ENCODE results near the gene PSME2. TPM values are rescaled to one million over a fixed set of nuclear protein-coding genes. Genes with fewer than 3 reads are reported as not detected.
A peak's percentile ranks its signal among the peaks of the same experiment; 100 is the strongest.

The PSME2 gene
- total and polyA plus RNA-seq, 8 donors: 62.4 to 421 (median 232) TPM

GRCh38 chr14:24121210-24121609, 25.2 kb downstream of the PSME2 start:
- H3K4me1 ChIP-seq: peaks cover 8 to 14% (median 13%) of the 10 kb centered on the region in 4 donors
- WGBS, 5 donors: 91 to 100% (median 96%) methylated on average over 6 to 8 of the region's 8 CpGs
- H3K9me3 ChIP-seq: no peaks in the 10 kb centered on the region
- H3K4me3 ChIP-seq: no peak overlapping the region
- intact Hi-C loops (cut with DNase I; ENCODE audit: low total_unique reads): no loop called here
- TF ChIP-seq POLR2A (IDR thresholded peaks at IDR 0.05) (no peak), EP300 (IDR thresholded peaks at IDR 0.05) (no peak), POLR2AphosphoS5 (IDR thresholded peaks at IDR 0.05) (no peak)
- TF ChIP-seq, protein P1, sequence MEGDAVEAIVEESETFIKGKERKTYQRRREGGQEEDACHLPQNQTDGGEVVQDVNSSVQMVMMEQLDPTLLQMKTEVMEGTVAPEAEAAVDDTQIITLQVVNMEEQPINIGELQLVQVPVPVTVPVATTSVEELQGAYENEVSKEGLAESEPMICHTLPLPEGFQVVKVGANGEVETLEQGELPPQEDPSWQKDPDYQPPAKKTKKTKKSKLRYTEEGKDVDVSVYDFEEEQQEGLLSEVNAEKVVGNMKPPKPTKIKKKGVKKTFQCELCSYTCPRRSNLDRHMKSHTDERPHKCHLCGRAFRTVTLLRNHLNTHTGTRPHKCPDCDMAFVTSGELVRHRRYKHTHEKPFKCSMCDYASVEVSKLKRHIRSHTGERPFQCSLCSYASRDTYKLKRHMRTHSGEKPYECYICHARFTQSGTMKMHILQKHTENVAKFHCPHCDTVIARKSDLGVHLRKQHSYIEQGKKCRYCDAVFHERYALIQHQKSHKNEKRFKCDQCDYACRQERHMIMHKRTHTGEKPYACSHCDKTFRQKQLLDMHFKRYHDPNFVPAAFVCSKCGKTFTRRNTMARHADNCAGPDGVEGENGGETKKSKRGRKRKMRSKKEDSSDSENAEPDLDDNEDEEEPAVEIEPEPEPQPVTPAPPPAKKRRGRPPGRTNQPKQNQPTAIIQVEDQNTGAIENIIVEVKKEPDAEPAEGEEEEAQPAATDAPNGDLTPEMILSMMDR (IDR thresholded peaks at IDR 0.05): no peak
- no peak for DNase-seq
- no peak overlapping the region for H3K27ac ChIP-seq
- H3K36me3 ChIP-seq: peaks cover 65 to 81% (median 79%) of the 10 kb centered on the region in 4 donors
- no peaks in the 10 kb centered on the region for H3K27me3 ChIP-seq

- Histone ChIP-seq H3K4me1 (peaks cover 14 to 24% (median 22%) of the 10 kb centered on the region in 4 donors), H3K36me3 (peaks cover 65 to 78% (median 77%) of the 10 kb centered on the region in 4 donors), H3K27ac (no peak overlapping the region), H3K27me3 (no peaks in the 10 kb centered on the region), H3K9me3 (no peaks in the 10 kb centered on the region), H3K4me3 (no peak overlapping the region)
- no peak for DNase-seq
- TF ChIP-seq POLR2AphosphoS5 (IDR thresholded peaks at IDR 0.05) (no peak), POLR2A (IDR thresholded peaks at IDR 0.05) (no peak), EP300 (IDR thresholded peaks at IDR 0.05) (no peak)
- TF ChIP-seq, protein P1 (IDR thresholded peaks at IDR 0.05): no peak
- WGBS, 5 donors: 93 to 99% (median 99%) methylated on average over 6 of the region's 6 CpGs
- intact Hi-C loops (cut with DNase I; ENCODE audit: low total_unique reads): no loop called here
Observed at GRCh38 chr14:24119691-24120090, 26.7 kb downstream of the PSME2 start.

GRCh38 chr14:24117179-24117578, 29.2 kb downstream of the PSME2 start:
- no peak for TF ChIP-seq POLR2A (IDR thresholded peaks at IDR 0.05)
- no peak for TF ChIP-seq EP300 (IDR thresholded peaks at IDR 0.05)
- TF ChIP-seq, protein P1 (IDR thresholded peaks at IDR 0.05): no peak
- no peak for TF ChIP-seq POLR2AphosphoS5 (IDR thresholded peaks at IDR 0.05)
- Histone ChIP-seq H3K9me3 (no peaks in the 10 kb centered on the region), H3K4me3 (no peak overlapping the region), H3K27ac (no peak overlapping the region), H3K4me1 (peaks cover 19 to 29% (median 28%) of the 10 kb centered on the region in 4 donors), H3K36me3 (peaks cover 41 to 53% (median 52%) of the 10 kb centered on the region in 4 donors), H3K27me3 (no peaks in the 10 kb centered on the region)
- intact Hi-C loops (cut with DNase I; ENCODE audit: low total_unique reads): no loop called here
- WGBS, 5 donors: 52 to 88% (median 70%) methylated on average over 6 of the region's 6 CpGs
- DNase-seq: no peak

- peak overlapping the region in 3 of 5 donors; percentile 94 to 100 (median 99) for H3K27ac ChIP-seq
- no peak for TF ChIP-seq POLR2AphosphoS5 (IDR thresholded peaks at IDR 0.05)
- TF ChIP-seq EP300 (IDR thresholded peaks at IDR 0.05): no peak
- TF ChIP-seq, protein P1 (IDR thresholded peaks at IDR 0.05): no peak
- no peak for TF ChIP-seq POLR2A (IDR thresholded peaks at IDR 0.05)
- peaks cover 32 to 44% (median 42%) of the 10 kb centered on the region in 4 donors for H3K36me3 ChIP-seq
- H3K4me1 ChIP-seq: peaks cover 19 to 29% (median 28%) of the 10 kb centered on the region in 4 donors
- WGBS, 5 donors: 41 to 60% (median 55%) methylated on average over 6 of the region's 6 CpGs
- intact Hi-C loops (cut with DNase I; ENCODE audit: low total_unique reads): no loop called here
- no peaks in the 10 kb centered on the region for H3K9me3 ChIP-seq
- no peak for DNase-seq
- no peaks in the 10 kb centered on the region for H3K27me3 ChIP-seq
- H3K4me3 ChIP-seq: peak overlapping the region; percentile 56 to 81 (median 64)
Observed at GRCh38 chr14:24116128-24116814, 30.1 kb downstream of the PSME2 start.
